Left renal cortex interstitium (tissue), 4 donors: Measurements from ENCODE around the gene HTR6. TPM values are rescaled to one million over a fixed set of nuclear protein-coding genes. Genes with fewer than 3 reads are reported as not detected.
A peak's percentile ranks its signal among the peaks of the same experiment; 100 is the strongest.

Experiments used
- DNase-seq, 4 donors: peaks; one replicate each; pipeline ENCODE4 v3.0.0-alpha.2; 2013; ENCODE audit warnings: low read depth in 4 of 4, low spot score in 2 of 4, missing footprints in 1 of 4
- polyA plus RNA-seq, 4 donors: library from polyadenylated mRNA; unstranded; fragments of 120-200 nt; gene quantifications; one replicate each; pipeline ENCODE4 v1.2.1, GENCODE V29; 2013; ENCODE audit not compliant: insufficient read length in 4 of 4

The HTR6 gene
- polyA plus RNA-seq, 4 donors, result 0.97 to 2.5 (median 2.1) TPM

DNA sequence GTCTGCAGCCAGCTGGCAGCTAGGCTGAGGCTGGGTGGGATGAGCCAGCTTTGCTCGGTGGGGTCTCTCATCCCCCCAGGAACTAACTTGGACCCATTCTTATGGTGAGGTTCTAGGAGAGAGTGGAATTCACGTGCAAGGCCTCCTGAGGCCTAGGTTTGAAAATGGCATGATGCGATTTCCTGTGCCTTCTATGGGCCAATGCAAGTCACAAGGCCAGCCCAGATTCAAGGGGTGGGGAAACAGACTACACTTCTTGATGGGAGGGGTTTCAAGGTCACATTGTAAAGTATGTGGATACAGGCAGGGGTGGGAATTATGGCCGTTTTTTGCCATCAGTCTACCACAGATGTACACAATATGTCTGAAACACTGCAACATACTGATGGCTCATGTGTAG, 48.3 kb downstream of the HTR6 start:
- no peak for DNase-seq

DNA sequence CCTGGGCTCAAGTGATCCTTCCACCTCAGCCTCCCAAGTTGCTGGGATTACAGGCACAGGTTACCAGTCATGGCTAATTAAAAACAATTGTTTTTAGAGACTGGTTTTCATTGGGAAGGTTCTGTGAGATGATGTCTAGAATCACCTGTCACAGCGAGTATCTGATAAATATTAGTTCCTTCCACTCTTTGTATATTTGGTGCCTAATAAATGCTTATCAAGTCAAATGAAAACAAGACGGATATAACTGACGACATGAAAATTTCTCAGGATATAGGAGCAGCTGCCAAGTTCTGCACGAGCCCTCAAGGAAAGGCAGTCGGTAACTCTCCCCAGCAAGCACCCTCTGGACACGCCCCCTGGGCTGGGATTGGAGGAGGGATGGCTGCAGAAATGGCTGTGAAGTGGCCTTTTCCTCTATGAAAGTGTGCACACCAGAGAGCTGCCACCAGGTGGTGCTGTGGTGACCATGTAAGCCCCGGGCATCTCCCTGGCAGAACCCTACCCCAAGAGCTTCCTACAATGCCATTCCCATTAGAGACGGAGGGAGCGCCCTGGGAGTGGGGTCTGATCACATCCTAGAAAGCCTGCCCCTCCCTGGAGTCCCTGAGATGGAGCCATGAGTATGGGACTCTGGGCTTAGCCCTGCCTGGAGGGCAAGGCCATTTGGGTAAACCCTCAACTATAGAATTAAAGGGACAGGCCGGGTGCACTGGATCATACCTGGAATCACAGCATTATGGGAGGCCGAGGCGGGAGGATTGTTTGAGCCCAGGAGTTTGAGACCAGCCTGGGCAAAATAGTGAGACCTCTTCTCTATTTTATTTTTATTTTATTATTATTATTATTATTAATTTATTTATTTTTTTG, 50.9 kb downstream of the HTR6 start:
- peak in 3 of 4 donors; percentile 76 to 92 (median 78) for DNase-seq

DNA sequence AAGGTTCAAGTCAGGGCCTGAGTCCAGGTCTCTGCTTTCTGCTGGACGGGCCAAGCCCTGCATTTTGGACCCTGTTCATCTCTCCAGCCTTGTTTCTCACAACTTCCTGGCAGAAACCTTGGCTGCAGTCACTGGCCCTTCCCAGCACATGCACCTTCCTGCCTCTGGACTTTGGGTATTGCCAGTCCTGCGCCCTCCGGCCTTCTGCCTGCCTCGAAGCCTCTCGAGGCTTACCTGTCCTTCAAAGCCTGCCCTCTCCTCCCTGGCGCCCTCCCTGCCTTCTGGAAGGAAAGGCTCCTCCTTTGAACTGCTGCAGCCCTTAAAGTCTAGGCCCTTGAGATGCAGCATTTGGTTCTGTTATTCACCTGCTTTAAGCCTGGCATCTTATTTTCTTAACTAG, 52.8 kb downstream of the HTR6 start:
- no peak for DNase-seq

DNA sequence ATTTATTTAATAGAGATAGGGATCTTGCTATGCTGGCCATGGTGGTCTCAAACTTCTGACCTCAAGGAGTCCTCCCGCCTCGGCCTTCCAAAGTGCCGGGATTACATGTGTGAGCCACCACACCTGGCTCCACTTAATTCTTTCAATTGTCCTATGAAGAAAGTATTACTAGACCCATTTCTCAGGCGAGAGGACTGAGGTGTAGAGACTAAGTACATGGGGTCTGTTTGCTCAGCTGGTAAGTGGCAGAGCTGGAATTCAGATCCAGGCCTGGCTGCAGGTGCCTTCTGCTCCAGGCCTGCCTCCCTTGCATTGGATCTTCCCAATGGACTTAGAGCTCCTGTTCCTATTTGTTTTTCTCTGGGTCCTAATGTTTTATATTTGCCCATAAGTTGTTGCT, 55.5 kb downstream of the HTR6 start:
- DNase-seq, result no peak

DNA sequence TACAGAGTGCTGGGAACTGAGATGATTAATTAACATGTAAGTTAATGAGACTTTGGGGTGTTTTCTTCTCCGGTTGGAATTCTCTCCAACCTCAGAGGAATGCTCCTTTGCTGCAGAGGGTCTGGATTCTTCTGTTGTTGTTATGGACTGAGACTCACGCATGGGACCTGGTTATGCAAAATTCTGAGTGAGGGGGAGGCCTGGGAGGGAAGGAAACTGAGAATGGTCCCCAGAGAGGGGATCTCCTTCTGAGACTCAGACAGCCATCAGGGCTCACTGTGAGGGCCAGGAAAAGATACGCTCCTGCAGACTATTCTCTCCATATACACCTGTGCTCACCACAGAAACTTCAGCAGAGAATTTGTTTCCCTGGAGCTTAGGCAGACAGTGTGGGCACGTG, 56.3 kb downstream of the HTR6 start:
- no peak for DNase-seq

DNA sequence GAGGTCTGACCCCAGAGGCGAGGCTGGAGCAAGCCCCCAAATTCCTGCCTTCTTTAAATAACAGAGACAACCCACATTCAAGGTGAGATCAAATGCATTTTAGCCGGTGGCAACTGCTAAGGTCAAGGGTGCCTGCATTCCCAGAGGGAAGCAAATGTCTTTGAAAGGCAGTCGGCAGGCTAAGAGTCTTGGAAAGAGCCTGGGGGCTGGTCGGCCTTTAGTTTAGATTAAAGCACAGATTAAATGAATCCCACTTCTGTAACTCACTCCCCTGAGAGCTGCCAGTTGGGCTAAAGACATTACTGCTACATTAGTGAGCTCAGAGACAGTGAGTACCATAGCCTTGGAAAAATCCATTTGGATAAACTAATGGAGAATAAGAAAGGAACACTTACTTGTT, 59.2 kb downstream of the HTR6 start:
- no peak for DNase-seq

DNA sequence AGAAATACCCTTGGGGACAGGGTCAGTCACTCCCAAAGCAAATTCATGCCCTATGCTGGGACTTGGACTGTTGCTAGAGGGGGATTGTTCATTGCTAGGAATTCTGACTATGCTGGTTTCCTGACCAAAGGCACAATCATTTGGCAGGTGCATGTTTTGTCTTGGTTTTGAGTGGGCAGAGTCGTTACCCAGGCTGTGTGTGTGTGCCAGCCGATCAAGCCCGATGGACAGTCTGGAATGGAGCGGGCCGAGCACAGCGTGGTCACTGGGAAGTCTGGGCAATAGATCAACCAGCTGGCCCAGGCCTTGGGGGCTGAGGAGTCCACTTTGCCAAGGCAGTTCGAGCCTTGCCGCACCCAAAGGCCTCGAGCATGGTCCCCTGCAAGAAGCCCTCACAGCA, 60.9 kb downstream of the HTR6 start:
- no peak for DNase-seq

DNA sequence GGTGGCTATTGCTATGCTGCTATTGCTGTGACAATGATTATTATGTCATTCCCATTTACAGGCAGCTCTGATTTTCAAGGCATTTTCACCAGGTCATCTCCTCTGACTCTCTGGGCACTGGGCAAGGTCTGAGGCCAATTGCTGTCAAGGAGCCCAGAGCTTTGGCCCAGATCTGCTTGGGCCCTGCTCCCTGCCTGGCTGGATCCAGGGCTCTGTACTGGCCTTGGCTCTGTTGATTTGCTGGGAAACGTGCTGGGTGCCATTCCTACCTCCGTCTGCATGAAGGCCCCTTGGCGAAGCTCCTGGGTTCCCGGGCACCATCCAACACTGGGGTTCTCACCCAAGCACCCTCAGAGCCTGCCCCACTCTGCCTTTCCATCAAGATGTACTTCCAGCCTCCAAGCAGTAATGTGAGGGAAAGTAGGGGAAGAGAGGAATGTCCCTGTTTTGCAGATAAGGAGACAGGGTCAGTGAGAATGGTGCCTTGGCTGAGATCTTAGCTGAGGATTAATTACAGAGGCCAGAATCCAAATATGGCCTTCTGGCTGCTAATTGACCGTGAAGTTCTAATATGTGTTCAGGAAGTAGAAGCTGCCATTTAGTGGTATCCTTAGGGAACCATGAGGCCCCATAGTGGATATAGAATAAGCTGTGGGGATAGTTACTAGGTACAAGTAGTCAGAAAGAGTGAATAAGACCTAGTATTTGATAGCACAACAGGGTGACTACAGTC, 63.9 kb downstream of the HTR6 start:
- no peak for DNase-seq

DNA sequence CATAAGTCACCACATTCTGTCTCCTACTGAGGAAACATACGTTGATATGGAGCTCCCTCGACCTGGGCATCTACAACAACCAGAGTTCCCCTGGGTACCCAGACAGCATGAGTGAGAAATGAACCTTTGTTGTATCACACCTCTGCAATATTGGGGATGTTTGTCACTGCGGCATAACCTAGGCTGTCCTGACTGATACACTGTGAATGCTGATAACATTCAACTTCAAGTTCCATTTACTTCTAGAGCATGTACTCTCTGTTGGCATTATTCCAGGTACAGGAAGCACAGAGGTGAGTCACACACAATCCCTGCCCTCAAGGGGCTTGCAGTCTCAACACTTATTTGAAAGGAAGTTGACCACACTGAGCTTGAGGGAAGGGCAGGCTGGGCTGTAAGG, 65.6 kb downstream of the HTR6 start:
- DNase-seq, result no peak

Other genes with a start within 250 kb of the HTR6 start
- gene CAPZB, start 179.3 kb upstream of the HTR6 start, polyA plus RNA-seq, result 100 to 1,000 TPM; 225 to 279 (median 246) TPM
- 10 to 100 TPM; 21.6 to 39.8 (median 26.7) TPM for gene NBL1, start 20.6 kb upstream of the HTR6 start, polyA plus RNA-seq
- gene TMCO4, start 135.0 kb downstream of the HTR6 start, polyA plus RNA-seq, result 10 to 100 TPM; 17.5 to 24.2 (median 18.8) TPM
- under 1 TPM; 0.27 to 0.56 (median 0.44) TPM for gene RNF186, start 150.4 kb downstream of the HTR6 start, polyA plus RNA-seq
- 10 to 100 TPM; 12.3 to 54.1 (median 21.2) TPM for gene OTUD3, start 217.5 kb downstream of the HTR6 start, polyA plus RNA-seq